Right lung (tissue), 5 donors: ENCODE data around the gene MMP23B. TPM values are rescaled to one million over a fixed set of nuclear protein-coding genes. Genes with fewer than 3 reads are reported as not detected.
"Not testable (repeated sequence)": the region's sequence is repeated elsewhere in the genome, so short reads cannot be mapped to it uniquely, and the experiment has no call there.

Experiments
- DNase-seq, 2 donors: peaks; one replicate each; pipeline ENCODE4 v3.0.0-alpha.2; 2013
- polyA plus RNA-seq, 5 donors: library from polyadenylated mRNA; unstranded; fragments of 120-200 nt; gene quantifications; one replicate each; pipeline versions ENCODE4 v1.2.1 to v1.2.3, GENCODE V29; 2013; ENCODE audit warnings: inconsistent platforms in 1 of 5, low replicate concordance in 1 of 5; ENCODE audit not compliant: insufficient read length in 5 of 5, insufficient read depth in 1 of 5

MMP23B gene
- polyA plus RNA-seq, 5 donors, result 28.4 to 125 (median 60.5) TPM

DNA sequence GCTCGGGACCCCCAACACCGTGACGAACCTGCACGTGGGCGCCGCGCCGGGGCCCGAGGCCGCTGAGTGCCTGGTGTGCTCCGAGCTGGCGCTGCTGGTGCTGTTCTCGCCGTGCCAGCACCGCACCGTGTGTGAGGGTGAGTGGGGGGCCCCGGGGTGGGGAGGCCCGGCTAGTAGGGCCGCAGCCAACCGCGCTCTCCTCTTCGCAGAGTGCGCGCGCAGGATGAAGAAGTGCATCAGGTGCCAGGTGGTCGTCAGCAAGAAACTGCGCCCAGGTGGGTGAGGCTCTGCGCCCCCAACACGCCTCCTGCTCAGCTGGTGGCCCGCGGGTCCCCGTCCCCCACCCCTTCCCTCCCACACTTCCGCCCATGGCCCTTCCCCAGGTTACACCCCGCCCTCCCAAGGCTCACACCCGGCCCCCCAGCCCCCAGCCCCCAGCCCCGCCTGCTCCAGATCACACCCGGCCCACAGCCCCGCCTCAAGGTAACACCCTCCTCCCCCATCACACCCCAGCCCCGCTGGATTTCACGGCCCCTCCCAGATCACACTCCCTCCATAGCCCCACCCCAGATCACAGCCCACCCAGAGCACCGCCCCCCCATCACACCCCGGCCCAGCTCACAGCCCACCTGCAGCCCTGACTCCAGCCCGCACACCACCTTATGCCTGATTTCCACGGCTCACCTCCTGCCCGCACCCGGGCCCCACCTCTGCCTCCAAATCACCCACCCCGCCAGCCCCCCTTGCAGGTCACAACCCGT is 2.4 kb upstream of the MMP23B start:
- no peak for DNase-seq

DNA sequence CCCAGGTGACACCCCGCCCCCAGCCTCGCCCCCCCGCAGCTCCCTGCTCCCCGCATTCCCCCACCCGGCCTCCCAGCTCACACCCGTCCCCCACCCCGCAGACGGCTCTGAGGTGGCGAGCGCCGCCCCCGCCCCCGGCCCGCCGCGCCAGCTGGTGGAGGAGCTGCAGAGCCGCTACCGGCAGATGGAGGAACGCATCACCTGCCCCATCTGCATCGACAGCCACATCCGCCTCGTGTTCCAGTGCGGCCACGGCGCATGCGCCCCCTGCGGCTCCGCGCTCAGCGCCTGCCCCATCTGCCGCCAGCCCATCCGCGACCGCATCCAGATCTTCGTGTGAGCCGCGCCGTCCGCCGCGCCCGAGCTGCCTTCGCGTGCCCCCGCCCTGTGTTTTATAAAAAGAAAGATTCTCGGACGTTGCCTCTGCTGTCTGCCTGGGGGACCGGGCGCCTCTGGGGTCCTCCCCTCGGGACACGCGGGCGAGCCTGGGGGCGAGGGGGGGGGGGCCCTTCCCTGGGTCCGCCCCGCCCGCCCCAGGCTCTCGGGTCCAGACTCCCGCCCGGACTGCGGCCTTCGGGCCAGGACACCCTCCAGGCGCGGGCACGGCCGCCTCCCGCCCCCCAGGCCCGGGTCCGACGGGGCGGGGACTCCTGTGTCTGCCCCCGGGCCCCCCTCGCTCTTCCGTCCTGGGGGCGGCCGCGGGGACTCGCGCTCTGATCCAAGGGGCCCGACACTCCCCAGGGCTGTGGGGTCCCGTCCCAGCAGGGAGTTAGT is 1.6 kb upstream of the MMP23B start:
- DNase-seq, result peak; percentile 88

DNA sequence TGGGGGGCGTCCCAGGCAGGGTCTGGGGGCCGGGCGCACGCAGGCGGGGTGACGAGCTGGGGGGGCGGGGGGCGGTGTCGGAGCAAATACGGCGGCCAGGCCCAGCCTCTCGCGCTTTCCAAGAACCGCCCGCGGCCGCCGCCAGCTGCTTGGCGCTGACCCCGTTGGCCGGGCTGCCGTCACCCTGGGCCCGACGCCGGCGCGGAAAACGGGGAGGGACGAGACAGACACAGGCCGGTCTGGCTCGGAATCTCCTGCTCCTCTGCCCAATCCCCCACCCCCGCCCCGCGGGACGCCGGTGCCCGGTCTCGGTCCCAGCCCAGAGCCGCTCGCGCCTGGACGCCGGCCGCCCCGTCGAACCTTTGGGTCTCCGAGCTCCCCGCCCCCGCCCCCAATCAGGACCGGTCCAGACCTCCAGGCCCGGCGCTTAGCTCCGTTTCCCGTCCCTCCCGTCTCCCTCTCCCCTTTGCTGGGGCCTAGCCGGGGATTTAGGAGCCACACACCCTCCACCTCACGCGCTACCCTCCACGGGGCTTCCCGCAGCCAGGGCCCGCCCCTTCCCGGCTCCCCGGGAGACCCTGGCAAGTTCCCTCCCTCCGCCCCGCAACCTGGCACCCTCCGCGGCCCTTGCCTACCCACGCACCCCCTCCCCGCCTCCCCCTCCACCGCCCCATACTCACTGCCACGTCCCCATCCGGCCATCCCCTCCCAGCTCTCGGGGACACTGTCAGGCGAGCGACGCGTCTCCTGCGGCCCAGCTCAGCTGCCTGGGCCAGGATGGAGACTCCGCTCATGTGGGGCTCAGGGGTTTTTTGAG is 800 bp upstream of the MMP23B start:
- peak; percentile 88 to 91 for DNase-seq

DNA sequence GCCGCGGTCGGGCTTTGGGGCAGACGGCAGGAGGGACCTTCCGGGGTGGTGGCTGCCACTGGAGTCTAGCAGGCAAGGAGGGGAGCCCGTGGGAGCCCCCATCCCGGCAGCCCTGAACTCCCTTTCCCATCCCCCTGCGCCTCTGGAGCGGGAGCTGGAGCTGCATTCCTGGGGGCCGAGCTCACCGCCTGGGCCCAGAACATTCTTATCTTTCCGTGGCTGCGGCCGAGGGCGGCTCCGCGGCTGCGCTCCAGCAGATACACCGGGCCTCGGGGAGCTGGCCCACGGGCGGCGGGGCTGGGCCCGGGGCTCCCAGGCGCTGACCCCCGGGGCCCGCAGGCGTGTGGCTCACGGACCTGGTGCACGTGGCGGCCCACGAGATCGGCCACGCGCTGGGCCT is 1.4 kb downstream of the MMP23B start:
- DNase-seq, result not testable (repeated sequence)

DNA sequence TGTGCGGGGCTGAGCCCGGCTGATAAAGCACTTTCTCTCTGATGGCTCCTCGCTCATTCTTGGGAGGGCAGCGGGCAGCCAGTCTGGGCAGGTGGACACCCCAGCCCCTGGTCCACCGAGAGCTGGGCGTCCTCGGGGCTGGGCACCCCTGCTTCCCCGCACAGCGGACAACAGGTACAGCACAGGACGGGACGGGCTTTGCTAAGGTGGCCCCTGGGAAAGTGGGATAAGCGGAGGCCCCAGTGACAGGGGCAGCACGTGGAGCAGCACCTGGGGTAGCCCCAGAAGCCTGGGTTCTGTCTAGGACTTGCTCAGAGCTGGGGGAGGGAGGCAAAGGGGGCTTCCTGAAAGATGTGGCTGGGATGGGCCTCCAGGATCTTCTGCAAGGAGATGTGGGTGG is 2.6 kb downstream of the MMP23B start:
- DNase-seq, result not testable (repeated sequence)

DNA sequence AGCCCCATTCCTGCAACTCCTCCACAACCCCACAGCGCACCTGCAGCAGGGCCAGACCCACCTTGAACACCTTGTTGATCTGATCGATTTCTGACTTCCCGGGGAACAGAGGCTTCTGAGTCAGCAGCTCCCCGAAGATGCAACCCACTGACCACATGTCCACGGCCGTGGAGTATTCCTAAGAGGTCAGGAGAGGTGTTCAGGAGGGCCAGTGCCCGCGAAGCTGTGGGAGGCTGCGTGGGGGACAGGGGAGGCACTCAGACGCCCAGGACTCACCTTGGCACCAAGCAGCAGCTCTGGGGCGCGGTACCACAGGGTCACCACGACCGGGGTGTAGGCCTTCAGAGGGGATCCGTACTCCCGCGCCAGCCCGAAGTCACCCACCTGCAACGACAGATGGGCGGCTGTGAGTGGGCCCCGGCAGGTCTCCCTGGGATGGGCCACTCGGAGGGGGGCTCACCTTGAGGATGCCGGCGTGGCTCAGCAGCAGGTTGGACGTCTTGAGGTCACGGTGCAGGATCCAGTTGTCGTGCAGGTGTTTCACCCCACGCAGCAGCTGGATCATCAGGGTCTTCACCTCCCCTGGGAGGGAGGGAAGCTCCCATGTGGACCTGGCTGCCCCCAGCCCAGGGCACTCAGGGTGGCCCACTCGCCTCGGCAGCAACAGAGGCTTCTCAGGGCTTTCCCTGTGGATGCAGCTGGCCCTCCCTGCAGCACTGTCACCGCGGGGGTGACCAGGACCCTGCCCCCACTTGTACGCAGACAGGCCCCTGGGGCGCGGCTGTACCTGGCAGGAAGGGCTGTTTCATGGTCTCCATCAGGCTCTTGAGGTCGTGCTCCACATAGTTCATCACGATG is 4.9 kb downstream of the MMP23B start:
- not testable (repeated sequence) for DNase-seq

DNA sequence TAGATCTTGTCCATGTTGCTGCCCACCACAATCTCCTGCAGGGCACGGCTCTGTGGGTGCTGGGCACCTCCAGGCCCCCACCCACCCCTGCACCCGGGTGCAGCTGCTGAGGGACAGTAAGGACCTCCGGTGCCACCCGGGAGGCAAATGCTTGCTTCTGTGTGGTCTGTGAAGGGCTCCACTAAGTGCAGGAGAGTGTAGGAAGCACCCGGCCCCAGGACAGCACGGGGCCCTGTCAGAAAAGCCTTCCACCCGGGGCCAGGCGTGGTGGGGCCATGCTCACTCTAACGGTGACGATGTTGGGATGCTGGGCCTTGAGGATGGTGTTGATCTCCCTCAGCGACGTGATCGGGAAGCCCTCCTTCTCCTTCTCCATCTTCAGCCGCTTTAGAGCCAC is 5.5 kb downstream of the MMP23B start:
- DNase-seq, result not testable (repeated sequence)

DNA sequence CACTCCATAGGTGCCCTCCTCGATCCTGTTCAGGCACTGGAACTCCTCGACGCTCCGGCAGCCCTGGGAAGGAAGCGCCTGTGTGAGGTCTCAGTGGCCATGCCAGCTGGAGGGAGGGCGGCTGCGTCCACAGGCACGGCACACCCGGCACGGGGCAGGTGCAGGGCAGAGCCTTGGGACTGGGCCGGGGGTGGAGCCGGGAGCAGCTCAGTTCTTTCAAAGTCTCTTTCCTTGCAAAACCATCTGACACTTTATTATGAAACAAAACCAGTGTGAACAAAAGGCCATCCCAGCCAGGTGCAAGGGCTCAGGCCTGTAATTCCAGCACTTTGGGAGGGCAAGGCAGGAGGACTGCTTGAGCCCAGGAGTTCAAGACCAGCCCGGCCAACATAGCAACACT is 6.6 kb downstream of the MMP23B start:
- not testable (repeated sequence) for DNase-seq

DNA sequence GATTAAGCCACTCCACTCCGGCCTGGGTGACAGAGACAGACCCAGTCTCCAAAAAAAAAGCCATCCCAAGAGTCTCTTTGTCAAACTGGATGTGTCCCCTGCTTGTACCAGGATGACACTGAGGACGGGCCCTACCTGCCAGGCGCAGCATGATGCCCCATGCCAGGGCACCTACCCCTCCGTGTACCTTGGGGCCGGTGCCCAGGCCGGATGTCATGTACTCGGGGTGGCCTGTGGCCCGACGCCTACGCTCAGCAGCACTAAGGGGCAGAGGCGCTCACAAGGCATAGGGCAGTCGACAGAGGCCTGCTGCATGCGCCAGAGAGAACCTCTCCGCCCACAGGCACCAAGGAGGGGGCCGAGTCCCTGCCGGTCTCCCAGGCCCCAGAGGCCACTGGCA is 7.4 kb downstream of the MMP23B start:
- not testable (repeated sequence) for DNase-seq

DNA sequence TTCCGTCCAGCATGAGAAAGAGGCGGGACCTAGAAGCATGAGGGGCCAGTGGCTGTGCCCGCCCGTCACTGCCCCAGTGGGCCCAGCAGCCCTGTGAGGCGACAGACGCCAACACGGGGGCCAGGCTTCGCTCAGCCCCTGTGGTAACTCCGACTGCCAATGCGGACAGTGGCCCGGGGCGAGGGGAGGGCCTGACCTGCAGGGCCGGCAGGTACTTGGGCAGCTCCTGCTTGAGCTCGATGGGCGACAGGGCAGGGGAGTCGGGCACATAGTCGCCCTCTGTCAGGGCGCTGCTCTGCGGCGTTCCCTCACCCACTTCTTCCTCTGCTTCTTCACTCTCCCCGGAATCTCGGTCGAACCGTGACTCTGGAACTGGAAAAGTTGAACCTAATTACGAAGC is 8.1 kb downstream of the MMP23B start:
- DNase-seq, result not testable (repeated sequence)

DNA sequence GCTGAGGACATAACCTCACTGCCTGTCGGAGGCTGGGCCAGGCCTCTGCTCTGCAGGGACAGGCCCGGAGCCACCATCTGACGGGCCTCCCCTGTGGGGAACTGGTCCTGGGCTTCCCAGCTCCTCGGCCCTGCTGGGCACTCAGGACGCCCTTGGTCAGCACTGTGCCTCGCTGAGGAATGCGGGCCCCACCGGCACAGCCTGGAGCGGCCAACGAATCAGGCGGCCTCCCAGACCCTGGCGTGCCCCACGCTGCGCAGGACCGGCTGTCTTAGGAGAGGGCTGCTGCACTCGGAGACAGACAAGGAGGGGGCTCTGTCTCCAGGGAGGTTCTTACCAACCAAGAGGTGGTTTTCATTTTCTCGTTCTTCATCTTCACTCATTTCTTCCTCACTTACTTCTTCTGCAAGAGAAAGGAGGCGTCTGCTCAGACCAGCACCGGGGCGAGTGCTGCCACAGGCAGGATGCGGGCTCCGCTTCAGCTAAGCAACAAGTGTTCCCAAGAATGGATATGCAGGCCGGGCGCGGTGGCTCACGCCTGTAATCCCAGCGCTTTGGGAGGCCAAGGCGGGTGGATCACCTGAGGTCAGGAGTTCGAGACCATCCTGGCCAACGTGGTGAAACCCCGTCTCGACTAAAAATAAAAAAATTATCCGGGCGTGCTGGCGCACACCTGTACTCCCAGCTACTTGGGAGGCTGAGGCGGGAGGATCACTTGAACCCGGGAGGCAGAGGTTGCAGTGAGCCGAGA is 8.9 kb downstream of the MMP23B start:
- DNase-seq, result not testable (repeated sequence)

DNA sequence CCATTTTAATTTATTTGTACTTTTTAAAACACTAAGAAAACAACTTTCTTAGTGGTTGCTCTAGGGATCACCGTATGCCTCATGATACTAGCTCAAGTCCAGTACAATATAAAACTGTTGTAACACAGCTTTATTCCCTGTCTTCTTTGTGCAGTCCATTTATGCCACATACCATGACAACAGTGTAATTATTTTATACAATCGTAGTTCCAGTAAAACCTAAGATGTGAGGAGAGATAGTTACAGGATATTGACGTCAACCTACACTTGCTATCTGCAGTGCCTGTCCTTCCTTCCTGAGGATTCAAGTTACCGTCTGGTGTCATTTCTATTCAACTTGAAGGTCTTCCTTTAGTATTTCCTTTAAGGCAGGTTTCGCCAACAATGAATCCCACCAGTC is 14.4 kb downstream of the MMP23B start:
- not testable (repeated sequence) for DNase-seq

DNA sequence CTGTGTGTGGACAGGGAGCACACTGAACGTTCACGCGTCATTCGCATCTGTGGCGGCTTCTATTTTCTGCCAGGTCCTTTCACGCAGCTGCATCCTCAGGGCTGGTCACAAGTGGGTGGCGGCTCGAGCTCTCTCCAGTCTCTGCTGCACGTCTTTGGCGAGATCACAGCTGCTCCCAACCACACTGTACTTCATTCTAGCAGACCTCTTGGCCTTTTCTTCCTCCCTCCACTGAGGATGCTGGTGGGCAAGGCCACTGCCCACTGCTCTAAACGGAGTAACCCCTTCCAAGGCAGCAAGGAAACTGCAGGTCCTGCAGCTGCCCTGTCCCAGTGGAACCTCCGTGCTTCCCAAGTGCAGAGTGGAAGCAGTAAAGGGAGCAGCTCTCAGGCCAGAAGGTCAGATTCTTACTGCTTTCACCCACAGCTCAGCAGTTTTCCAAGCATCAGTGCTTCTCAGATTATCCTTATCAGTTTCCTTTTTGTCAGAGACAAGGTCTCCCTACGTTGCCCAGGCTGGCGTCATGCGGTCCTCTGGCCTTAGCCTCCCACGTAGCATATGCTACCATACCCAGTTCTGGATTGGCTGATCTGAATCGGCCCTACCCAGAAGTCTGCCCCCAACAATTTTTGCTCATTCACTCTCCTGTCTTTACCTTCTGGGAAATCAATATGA is 15.7 kb downstream of the MMP23B start:
- DNase-seq, result not testable (repeated sequence)

DNA sequence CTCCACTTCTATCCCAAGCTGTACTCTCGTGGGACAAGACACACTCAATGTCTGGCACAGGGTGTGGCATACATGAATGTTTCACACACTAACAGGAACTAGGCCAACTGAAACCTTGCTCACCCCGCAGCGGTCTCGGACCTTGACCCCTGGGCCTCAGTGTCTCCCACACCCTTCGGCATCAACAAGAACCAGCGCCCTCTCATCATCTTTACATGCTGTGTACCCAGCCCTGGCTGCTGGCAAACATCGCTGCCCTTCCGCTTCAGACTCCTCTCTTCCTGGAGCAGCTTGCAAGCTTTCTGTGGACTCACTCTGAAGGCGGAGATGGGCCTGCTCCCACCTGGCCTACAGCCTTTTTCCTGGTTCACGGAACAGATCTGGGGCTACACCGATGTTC is 16.3 kb downstream of the MMP23B start:
- not testable (repeated sequence) for DNase-seq

DNA sequence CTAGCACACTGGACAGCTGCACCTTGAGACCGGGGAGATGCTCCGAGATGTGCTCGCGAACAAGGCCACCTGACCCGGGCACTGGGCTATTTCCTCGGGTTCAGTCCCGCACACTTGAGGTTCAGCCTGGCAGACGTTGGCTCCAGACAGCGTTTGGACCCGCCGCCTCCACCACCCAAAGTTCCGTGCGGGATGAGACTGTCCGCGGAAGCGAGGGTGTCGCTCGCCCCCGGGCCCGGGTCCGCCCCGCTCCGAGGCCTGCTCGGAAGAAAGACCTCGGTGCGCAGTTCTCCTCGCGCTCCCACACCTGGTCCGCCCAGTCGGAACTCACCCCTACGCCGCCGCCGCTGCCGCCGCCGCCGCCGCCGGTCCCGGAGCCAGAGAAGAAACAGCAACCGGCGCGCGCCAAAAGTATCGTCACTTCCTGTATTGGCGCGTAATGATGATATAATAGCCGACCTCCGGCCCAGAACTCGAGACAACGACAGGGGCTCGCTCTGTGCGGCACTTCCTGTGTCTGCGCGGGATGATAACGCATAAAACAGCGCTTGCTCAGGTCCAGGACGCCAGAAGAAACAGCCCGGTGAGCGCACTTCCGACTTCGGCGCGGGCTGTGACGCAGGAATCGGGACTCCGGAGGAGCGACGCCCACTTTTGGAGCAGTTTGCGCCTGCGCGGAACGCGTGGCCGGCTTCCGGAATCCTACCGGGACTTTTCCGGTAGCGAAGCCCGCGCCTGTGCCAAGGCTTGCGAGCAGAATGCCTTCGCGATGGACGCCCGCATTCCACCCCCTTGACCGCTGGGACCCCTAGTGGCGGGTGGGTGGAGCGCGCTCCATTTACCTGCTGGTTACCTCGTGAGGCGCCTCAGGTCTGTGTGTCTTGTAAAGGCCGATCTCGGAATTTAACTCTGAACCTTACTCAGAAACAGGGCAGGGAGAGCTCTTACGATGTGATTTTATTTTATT is 26.9 kb downstream of the MMP23B start, which contains the start of gene CDK11B:
Gene CDK11B, minus strand, starts transcription at position 422 of the 967 bp plus-strand sequence. CDS start 1,519 bp downstream, outside the sequence.
- DNase-seq, result peak; percentile 94 to 97

DNA sequence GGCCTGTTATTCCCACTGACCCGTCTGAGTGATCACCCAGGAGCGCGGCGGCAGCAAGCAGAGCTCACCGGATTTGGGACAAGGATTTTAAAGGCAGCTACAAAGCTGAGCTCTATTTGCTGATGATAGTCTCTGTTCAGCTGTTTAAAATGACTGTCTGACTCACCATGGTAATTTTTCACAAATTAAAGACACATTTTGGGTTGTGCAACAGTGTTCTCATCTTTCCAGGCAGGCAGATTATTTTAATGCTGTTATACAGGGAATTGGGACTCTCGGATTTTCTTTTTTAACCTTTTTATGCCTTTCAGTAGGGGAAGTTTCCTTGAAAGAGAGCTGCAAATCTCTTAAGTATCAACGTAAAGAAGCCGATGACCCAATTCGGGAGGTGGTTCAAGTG is 30.4 kb downstream of the MMP23B start:
- not testable (repeated sequence) for DNase-seq

DNA sequence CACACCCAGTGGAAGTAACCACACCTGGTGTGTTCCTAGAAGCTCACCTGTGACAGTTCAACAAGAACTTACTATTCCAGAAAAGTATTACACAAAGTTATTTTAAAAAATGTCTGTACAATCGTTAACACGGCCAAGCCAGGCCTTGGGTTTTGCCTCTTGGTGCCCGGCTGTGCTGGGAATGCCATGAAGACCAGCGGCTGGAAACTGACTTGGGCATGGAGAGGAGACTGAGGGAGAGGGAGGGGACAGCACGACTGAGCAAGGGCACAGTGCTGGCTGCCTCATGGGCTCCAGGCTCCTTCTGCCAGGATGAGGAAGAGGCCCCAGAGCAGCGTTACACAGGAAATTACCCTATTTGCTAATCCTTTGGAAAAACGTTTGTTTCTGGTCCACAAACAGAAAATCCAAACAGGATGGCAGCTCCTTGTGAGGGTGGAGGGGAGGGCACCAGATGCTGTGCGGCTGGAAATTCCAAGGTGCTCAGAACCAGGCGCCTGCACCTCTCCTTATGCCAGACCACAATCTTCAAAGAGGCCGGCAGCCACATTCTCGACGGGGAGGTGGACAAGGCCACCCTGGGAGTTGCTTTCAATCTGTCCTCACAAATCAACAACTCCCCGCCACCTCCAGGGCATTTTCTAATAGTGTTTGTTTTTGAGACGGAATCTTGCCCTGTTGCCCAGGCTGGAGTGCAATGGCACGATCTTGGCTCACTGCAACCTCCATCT is 31.0 kb downstream of the MMP23B start:
- DNase-seq, result not testable (repeated sequence)

DNA sequence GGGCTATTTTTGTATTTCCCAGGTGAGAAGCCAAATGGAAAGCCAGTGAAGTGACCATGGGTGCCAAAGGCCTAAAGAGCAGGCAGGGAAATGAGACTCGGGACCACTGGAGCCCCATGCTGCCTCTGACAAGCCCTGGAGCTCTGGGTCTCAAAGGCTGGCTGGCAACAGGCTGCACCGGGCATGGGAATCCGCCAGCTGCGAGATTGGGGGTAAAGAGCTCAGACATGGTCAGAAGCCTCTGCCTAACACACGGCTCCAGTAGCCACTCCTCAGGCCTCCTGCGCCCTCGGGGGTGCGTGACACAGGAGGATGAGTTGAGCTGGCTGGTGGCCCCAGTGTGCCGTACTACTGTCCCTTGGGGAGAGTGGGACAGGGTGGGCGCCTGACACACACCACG is 32.3 kb downstream of the MMP23B start:
- DNase-seq, result not testable (repeated sequence)
